T-helper 22 cell (primary cell): ENCODE measurements around the gene MAGI2.

Experiments
- DNase-seq: peaks from one replicate; pipeline ENCODE4 v3.0.0-alpha.2; 2020; ENCODE audit warnings: low read depth

The MAGI2 gene

GRCh38 chr7:77985974-77986339, 1467.5 kb downstream of the MAGI2 start:
- no peak for DNase-seq

DNA sequence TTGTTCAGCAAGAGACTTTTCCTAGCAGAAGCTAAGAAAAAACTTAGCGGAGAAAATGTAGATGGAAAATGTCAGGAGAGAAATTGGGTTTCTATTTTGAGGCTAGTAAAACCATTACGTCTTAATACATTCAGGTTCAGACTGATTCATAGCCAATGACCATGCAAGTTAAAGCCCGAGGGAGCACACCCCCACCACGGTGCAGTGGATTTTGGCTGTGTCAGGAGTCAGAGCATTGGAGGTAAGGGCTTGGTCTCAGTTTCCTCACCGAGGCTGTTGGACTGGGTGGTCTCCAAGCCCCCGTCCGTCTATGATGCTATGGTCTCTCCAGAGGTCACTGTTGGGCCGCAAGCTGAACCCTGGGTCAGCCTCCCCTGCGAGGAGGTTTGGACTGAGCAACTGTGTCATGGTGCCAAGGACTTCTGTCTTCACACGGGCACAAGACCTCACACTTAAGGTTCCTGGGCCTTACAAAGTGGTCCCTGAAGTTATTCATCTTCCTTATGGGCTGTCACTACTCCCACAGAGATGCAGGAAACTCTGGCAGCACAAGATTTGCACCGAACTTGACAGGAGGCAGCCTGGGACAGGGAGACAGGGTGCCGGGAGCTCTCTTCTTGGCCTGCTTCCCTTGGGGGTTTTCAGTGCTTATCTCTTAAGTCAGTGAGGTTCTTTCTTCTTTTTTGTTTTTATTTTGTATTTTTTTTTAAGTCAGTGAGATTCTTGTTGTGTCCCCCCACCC, 1468.1 kb downstream of the MAGI2 start:
- no peak for DNase-seq

GRCh38 chr7:77983973-77984372, 1469.5 kb downstream of the MAGI2 start:
- DNase-seq, result no peak

DNA sequence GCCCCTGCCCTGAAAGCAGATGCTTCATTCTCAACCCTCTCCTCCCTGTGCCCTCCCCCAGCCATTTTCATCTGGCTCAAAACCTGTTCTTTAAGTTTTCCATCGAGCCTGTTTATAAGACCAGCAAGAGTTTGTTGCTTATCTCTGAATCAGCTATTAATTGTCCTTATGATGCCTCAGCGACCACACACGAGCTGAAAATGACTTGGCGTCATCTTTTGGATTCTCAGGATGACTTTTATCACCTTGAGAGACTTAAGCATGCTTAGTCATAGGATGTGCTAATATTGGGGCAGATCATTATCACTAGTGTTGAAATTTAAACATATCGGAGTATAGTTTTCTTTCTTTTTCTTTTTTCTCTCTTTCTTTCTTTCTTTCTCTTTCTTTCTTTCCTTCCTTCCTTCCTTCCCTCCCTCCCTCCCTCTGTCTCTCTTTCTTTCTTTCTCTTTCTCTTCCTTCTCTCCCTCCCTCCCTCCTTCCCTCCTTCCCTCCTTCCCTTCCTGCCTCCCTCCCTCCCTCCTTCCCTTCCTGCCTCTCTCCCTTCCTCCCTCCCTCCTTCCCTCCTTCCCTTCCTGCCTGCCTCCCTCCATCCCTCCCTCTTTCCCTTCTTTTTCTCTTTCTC, 1470.4 kb downstream of the MAGI2 start:
- DNase-seq, result no peak

GRCh38 chr7:77980087-77980713, 1473.3 kb downstream of the MAGI2 start:
- DNase-seq, result no peak

GRCh38 chr7:77979219-77979618, 1474.2 kb downstream of the MAGI2 start:
- no peak for DNase-seq

DNA sequence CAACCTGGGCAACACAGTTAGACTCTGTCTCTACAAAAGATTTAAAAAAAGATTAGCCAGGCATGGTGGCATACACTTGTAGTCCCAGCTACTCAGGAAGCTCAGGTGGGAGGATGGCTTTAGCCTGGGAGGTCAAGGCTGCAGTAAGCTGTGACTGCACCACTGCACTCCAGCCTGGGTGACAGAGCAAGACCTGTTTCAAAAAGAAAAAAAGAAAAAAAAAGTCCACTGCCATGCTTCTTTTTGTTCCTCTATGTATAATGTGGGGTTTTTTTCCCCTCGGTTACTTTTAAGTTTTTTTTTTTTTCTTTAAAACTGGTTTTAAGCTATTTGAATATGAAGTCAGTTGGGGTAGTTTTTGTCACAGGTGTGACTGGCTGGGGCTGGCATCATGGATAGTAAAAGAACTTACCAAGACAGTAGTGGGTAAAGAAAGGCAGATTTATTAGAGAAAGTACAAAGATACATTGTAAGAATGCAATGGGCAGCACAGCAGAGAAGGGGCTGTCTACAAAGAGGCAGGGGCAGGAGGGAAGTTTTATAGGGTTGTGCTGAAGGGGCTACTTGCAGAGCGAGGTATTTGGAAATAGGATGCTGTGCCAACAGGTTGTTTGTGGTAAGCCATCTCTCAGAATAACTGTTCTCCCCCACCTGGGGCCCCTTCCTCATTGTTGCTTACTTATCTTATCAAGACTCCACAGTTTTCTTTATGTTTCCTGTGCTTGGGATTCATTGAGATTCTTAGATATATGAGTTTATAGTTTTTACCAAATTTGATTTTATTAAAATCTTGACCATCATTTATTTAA, 1477.6 kb downstream of the MAGI2 start:
- DNase-seq, result no peak

DNA sequence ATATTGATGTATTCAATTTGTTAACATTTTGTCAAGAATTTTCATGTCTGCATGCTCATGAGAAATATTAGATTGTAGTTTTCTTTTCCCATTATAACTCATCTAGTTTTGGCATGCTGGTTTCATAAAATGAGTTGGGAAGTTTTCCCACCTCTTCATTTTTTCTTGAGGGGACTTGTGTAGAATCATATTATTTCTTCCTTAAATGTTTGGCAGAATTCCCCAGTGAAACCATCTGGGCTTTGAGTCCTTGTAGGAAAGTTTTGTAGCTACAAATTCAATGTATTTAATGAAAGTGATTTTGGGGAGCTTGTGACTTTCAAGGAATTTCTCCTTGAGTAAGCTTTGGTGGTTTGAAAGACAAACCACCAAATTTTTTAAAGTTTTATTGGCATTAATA, 1481.7 kb downstream of the MAGI2 start:
- DNase-seq, result no peak

DNA sequence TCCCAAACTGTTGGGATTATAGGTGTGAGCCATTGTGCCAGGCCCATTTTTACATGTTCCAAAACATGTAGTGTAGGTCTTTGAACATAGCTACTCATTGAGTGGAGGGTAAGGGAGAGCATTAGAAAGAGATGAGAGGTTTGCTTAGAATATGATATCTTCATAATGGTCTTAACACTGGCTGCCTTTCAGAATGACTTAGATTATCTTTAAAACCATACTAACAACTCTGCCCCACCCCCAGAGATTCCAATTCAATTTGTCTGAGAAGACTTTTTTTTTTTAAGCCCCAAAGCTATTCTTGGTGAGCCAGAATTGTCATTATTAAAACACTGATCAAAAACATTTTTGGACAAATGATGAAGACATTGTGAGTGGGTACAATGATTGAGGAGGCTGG, 1486.0 kb downstream of the MAGI2 start:
- no peak for DNase-seq
